ENCODE results near the gene DBET.
"Not testable (repeated sequence)": the region's sequence is repeated elsewhere in the genome, so short reads cannot be mapped to it uniquely, and the experiment has no call there.

- not testable (repeated sequence) for TF ChIP-seq CTCF, POLR2A, EP300 (IDR thresholded peaks at IDR 0.05)
These were observed 37.2 kb downstream of the DBET start for GRCh38 chr4:190101525-190101924.
